ENCODE results near the gene SMKR1.
"Not testable (repeated sequence)": the region's sequence is repeated elsewhere in the genome, so short reads cannot be mapped to it uniquely, and the experiment has no call there.

SMKR1 gene

GRCh38 chr7:129501760-129502707 lies at the start of gene SMKR1:
Gene SMKR1, plus strand, starts transcription at chr7:129502531. Its CDS starts 294 bp downstream, at chr7:129502825.
- peak; percentile 48 to 94 for DNase-seq

DNA sequence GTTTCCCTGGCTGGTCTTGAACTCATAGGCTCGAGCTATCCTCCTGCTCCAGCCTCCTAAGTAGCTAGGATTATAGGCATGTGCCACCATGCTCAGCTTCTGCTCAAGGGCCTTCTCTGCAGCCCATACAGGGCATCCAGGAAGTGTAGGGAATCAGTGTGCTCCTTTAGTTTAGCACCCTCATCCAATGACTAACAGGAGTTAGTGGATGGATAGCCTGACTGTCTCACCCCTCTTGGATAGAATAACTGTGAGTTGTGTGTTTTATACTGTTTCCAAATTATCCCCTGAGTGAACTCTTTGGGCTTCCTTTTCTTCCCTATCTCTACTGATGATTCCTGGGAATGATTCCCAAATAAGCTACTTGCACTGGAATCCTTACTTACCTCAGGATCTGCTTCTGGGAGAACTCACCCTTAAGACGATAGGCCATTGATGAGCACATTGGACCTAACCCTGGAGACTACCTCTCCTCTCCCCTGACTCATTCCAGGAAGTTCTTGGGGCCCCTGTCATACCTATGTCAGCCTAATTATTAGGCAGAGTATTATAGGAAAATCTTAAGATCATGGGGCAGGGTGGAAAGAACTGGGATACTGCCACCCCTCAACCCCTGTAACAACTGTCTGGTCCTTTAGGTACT lies 49.6 kb upstream of the SMKR1 start:
- no peak for DNase-seq

DNA sequence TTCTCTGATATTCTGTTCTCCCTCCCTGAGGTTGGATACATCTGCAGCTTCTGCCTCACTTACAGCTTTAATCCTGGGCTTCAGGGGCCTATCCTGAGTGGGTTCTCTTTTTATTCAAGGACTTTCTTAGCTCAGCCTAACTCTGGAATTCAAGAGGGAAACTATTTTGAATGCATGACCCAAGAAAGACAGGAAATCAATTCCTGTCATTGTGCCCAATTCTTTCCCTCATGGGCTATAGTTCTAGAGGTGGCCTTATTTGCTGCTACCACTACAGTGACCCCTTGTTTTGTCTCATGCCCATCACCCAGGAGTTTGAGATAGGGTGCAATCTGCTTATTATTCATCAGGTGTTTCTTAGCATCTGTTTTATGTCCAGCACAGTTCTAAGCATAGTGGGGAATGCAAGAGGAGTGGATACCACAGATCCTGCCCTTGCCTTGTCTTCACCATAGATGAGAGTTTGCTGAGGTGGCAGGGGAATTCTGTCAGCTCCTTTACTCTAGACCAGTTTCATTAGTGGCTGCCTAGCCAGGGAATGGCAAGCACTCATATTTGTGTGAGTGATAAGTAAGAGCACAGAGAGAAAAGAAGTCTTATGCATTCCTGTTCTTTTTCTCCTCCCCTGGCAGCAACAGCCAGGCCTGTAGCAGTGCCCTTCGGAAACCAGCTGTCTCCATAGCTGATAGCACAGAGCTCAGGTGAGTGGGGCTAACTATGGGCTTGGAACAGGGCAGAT lies 48.7 kb upstream of the SMKR1 start:
- no peak for DNase-seq

GRCh38 chr7:129454249-129454551 lies 48.1 kb upstream of the SMKR1 start:
- no peak for DNase-seq

DNA sequence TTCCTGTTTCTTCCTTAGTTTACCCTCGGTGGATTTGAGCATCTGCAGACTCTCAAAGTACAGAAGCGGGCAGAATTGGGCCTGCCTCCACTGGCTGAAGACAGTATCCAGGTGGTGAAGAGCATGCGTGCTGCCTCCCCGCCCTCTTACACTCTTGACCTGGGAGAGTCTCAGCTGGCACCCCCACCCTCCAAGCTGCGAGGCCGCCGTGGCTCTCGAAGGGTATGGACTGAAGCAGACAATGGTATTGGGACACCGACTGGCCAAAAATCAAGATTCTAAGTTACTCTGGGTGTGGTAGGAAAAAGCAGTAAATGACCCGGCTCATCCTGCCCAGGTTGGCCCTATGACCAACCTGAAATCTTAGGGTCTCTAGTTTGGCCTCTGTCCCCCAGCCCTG lies 45.9 kb upstream of the SMKR1 start:
- DNase-seq: no peak

DNA sequence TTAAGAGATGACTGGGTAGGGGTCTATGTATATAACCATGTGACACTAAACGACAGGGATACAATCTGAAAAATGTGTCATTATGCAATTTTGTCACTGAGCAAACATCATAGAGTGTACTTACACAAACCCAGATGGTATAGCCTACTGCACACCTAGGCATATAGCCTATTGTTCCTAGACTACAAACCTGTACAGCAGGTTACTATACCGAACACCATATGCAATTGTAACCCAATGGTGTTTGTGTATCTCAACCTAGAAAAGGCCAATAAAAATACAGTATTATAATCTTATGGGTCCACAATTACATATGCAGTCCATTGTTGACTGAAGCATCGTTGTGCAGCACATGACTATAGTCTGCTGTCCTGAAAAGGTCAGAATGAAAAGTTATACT lies 45.2 kb upstream of the SMKR1 start:
- DNase-seq: no peak

DNA sequence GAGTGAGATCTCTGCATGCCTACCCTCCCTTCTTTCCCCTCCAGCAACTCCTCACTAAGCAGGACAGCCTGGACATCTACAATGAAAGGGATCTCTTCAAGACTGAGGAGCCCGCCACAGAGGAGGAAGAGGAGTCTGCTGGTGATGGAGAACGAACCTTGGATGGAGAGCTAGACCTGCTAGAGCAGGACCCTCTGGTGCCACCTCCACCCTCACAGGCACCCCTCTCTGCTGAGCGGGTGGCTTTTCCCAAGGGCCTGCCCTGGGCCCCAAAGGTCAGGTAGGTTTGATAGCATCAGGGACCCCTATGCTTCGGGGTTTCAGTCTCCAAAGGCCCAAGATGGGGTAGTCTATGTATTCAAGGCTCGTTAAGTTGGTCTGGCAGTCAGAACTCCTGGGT lies 44.2 kb upstream of the SMKR1 start:
- DNase-seq: no peak

GRCh38 chr7:129461809-129462208 lies 40.5 kb upstream of the SMKR1 start:
- no peak for DNase-seq

DNA sequence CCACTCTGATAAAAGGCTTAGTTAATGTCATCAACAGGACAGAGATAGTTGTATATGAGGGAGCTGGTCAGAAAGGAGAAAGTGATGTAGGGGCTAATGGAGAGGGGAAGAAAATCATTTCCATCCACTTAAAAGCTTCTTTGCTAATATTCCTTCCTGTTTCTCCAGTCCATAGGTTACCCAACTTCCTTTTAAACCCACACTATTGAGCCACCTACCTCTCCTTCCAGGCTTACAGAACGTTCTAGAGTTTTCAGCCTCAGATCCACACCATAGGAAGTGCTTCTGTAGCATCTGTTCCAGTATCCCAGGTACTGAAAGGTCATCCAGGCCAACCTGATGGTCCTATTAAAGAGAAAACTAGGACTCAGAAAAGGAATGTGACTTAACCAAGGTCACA lies 39.9 kb upstream of the SMKR1 start:
- no peak for DNase-seq

DNA sequence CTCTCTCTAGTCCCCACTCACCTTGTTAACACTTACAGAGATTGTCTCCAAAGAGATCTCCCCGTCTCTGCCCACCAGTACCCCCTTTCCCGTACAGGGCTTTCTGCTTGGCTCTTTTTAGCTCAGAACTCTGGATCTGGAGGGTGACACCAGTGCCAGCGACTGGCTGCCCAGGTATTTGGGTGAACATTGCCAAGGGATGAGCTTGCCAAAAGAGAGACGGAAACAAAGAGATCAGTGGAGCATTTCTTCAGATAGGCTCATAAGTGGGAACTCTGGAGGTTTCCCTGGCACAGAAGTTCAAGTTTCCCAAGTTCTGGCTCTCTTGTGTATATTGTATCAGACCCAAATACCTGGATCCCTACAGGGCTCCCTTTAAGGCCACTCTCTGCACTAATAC lies 38.1 kb upstream of the SMKR1 start:
- DNase-seq: no peak

DNA sequence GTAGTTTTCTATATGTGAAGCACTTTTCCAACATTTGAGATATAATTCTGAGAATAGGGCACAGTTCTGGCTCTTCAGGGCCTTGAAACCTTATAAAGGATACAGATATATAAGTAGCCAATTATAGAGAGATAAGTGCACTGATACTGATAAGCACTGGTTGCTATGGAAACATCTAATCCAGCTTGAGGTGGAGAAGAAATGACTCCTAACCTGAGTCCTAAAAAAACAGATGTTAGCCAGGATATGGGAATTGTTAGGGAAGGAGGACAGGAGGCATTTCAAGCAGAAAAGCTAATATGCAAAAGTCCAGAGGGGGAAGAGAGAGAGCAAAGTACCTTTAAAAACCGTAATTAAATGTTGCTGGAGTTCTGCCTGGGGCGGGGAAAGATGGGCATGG lies 37.3 kb upstream of the SMKR1 start:
- no peak for DNase-seq

- no peak for DNase-seq
These were observed 35.5 kb upstream of the SMKR1 start for GRCh38 chr7:129466796-129467195.

- no peak for DNase-seq
These were observed 34.2 kb upstream of the SMKR1 start for GRCh38 chr7:129468087-129468486.

- DNase-seq: no peak
These were observed 33.8 kb upstream of the SMKR1 start for GRCh38 chr7:129468547-129468946.

- DNase-seq: no peak
These were observed 32.4 kb upstream of the SMKR1 start for GRCh38 chr7:129469930-129470329.

- DNase-seq: no peak
These were observed 31.9 kb upstream of the SMKR1 start for GRCh38 chr7:129470411-129470810.

- no peak for DNase-seq
These were observed 30.9 kb upstream of the SMKR1 start for GRCh38 chr7:129471402-129471827.

- not testable (repeated sequence) for DNase-seq
These were observed 26.4 kb upstream of the SMKR1 start for GRCh38 chr7:129475931-129476330.

DNA sequence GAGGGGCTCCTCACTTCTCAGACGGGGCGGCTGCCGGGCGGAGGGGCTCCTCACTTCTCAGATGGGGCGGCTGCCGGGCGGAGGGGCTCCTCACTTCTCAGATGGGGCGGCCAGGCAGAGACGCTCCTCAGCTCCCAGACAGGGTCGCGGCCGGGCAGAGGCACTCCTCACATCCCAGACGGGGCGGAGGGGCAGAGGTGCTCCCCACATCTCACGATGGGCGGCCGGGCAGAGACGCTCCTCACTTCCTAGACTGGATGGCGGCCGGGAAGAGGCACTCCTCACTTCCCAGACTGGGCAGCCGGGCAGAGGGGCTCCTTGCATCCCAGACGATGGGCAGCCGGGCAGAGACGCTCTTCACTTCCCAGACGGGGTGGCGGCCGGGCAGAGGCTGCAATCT lies 25.9 kb upstream of the SMKR1 start:
- not testable (repeated sequence) for DNase-seq

DNA sequence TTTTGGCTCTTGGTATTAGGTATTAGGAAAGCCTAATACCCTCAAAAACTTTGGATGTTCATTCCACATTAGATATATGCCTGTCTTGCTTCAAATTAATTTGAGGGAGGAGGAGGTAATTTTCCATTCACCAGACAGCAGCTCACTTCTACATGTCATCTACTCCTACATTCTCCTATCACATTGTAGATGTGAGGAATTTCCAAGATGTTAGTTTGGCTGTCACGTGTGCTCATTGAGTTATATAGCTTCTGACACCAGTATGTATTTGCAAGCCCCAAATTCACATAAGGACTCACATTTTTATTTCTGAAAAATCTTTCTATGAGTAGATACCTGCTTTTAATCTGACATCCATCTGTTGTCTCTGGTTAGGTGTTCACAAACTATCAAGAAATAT lies 22.5 kb upstream of the SMKR1 start:
- DNase-seq: no peak

GRCh38 chr7:129480674-129481363 lies 21.5 kb upstream of the SMKR1 start:
- no peak for DNase-seq

DNA sequence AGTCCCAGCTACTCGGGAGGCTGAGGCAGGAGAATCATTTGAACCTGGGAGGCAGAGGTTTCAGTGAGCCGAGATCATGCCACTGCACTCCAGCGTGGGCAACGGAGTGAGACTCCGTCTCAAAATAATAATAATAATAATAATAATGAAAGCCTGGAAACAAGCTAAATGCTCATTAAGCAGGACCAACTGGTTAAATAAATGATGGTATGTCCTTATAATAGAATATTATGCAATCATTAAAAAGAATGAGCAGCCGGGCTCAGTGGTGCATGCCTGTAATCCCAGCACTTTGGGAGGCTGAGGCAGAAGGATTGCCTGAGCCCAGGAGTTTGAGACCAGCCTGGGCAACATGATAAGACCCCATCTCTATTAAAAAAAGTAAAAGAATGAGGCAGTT lies 21.0 kb upstream of the SMKR1 start:
- not testable (repeated sequence) for DNase-seq

GRCh38 chr7:129482781-129483180 lies 19.6 kb upstream of the SMKR1 start:
- DNase-seq: no peak
